ENCODE data around the gene ZMIZ1.
"Not testable (repeated sequence)": the region's sequence is repeated elsewhere in the genome, so short reads cannot be mapped to it uniquely, and the experiment has no call there.

ZMIZ1 gene

GRCh38 chr10:79029478-79030390, 39.0 kb upstream of the ZMIZ1 start:
- DNase-seq (ENCODE audit: low read depth, low spot score) = no peak

DNA sequence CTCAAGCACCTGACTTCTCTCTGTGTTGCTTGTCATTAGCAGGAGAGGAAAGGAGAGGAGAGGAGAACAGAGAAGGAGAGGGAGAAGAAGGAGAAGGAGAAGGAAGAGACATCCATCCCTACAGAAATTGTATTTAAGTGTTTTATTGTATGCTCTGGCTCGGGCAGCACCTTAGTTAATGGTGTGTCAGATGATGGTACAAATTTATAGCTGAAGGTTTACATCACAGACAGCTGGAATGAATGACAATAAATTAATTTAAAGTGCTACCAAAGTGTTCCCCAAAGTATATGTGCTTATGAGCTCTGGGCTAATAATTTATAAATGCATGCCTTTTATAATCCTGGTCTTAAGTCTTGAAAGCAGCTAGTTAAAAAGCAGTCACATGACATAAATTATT, 38.1 kb upstream of the ZMIZ1 start:
- no peak for DNase-seq (ENCODE audit: low read depth, low spot score)

- DNase-seq (ENCODE audit: low read depth, low spot score) = no peak
These were observed 37.0 kb upstream of the ZMIZ1 start for GRCh38 chr10:79031723-79032122.

- no peak for DNase-seq (ENCODE audit: low read depth, low spot score)
These were observed 34.4 kb upstream of the ZMIZ1 start for GRCh38 chr10:79034271-79034876.

DNA sequence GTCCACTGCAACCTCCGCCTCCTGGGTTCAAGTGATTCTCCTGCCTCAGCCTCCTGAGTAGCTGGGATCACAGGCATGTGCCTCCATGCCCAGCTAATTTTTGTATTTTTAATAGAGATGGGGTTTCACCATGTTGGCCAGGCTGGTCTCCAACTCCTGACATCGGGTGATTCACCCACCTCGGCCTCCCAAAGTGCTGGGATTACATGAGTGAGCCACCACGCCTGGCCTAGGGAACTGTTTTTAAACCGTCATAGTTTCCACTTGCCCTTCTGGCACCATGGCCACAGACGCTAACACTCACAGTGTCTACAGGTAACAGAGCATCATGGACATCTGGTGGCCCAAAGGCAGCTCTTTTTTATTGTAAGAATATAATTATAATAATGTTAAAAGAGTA, 32.4 kb upstream of the ZMIZ1 start:
- DNase-seq (ENCODE audit: low read depth, low spot score) = not testable (repeated sequence)

DNA sequence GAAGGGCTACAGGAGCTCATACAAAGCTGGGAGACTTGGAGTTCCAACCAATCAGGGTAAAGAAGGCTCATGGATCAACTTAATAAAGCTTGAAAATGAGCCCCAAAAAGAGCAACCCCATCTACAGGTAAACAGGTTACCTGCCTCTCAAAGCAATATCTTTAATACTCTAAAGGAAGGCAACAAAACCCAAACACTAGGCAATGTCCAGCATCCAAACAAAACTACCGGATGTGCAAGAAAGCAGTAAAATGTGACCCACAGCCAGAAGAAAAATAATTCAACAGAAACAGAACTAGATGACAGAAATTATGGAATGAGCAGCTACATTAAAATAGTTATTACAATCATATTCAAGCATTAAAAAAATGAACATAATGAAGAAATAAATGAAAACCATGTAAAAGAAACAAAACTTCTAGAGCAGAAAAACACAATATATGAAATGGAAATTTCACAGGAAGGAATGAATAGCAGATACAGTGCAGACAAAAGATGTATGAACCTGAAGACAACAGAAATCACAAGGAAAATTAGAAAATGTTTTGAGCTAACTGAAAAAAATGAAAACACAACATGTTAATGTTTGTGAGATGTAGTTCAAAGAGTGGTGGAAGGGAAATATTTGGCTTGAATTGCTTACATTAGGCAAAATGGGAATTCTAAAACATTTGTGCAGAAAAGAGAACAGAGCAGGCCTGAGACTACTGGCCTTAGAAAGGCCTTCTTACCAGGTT, 30.5 kb upstream of the ZMIZ1 start:
- DNase-seq (ENCODE audit: low read depth, low spot score) = no peak

GRCh38 chr10:79038841-79039201, 29.9 kb upstream of the ZMIZ1 start:
- DNase-seq (ENCODE audit: low read depth, low spot score) = no peak

GRCh38 chr10:79042639-79043411, 25.9 kb upstream of the ZMIZ1 start:
- DNase-seq (ENCODE audit: low read depth, low spot score) = no peak

GRCh38 chr10:79044036-79044632, 24.6 kb upstream of the ZMIZ1 start:
- no peak for DNase-seq (ENCODE audit: low read depth, low spot score)

DNA sequence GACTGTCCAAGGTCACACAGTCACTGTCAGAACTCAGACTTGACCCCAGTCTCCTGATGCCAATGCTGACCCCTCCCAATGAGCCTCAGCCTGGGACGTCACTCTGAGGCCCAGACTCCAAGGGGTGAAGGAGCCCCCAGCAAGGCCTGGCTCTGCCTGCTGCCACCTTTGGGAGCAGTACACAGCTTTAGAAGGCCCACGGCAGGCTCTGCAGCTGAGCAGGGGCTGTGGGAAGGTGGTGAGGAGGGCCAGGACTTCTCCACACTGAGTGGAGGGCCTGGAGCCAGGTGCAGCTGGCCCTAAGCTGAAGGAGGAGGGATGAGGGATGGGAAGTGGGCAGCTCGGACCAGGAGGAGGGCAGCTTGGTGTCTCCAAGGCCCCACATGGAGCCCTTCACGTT, 23.9 kb upstream of the ZMIZ1 start:
- DNase-seq (ENCODE audit: low read depth, low spot score) = no peak

- DNase-seq (ENCODE audit: low read depth, low spot score) = no peak
These were observed 23.1 kb upstream of the ZMIZ1 start for GRCh38 chr10:79045566-79046175.

DNA sequence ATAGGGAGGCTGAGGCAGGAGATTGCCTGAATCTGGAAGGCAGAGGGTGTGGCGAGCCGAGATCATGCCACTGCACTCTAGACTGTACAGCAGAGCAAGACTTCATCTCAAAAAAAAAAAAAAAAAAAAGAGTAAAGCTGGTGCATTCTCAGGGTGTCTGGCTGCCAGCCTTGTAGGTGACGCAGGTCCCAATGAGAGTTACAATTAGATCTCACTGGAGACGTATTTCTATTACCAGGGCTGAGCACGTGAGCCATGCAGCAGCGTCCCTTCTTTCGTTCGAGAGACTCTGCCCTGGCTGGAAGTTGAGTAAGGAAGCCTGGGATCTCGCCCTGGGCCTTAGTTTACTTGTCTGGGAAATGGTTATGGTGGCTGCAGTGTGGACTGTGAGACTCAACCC, 22.4 kb upstream of the ZMIZ1 start:
- no peak for DNase-seq (ENCODE audit: low read depth, low spot score)

GRCh38 chr10:79046741-79047583, 21.8 kb upstream of the ZMIZ1 start:
- no peak for DNase-seq (ENCODE audit: low read depth, low spot score)

DNA sequence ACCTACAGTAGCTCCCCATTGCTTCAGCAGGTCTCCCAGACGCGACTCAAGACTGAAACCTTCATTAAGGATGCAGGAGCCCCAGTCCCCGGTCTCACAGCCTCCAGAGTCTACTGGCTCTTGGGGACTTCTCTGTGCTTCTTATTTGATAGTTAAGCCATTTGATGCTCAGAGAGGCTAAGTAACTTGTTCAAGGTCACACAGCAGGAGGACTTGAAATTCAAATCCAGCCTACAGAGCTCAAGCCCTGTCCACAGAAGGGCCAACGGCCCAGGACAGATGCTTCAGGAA, 21.2 kb upstream of the ZMIZ1 start:
- no peak for DNase-seq (ENCODE audit: low read depth, low spot score)

DNA sequence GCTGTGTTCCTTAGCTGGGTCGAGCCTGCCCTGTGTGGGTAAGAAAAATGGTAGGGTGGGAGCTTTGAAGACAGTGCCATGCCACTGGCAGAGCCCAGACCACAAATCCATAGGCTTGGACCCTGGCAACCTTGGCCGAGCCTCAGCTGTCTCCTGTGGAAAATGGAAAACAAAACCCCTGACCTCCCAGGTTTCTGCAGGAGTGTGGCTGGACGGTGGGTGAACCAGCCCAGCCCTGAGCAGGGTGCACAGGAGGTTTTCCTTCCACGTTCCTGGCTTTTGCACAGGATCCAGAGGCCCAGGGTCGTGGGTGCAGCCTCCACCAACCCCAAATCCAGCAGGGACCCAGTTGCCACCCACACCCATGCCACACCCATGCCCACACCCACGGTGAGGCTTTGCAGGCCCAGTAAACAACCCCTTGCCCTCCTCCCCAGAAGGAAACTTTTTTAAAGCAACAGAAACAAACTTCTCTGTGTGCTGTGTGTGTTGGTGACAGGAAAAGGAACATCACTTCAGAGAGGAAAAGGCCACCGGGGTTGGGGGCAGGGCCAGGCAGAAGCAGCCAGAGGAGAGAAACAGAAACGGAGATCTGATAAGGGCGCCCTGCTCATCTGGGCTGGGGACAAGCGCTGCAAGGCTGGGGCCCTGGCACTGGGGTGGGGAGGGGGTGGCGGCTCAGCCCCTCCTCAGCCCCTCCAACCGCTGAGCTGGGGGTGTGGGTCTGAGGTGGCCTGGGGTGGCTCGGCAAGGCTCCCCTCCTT, 20.7 kb upstream of the ZMIZ1 start:
- DNase-seq (ENCODE audit: low read depth, low spot score) = no peak

GRCh38 chr10:79048639-79049550, 19.9 kb upstream of the ZMIZ1 start:
- DNase-seq (ENCODE audit: low read depth, low spot score) = no peak

DNA sequence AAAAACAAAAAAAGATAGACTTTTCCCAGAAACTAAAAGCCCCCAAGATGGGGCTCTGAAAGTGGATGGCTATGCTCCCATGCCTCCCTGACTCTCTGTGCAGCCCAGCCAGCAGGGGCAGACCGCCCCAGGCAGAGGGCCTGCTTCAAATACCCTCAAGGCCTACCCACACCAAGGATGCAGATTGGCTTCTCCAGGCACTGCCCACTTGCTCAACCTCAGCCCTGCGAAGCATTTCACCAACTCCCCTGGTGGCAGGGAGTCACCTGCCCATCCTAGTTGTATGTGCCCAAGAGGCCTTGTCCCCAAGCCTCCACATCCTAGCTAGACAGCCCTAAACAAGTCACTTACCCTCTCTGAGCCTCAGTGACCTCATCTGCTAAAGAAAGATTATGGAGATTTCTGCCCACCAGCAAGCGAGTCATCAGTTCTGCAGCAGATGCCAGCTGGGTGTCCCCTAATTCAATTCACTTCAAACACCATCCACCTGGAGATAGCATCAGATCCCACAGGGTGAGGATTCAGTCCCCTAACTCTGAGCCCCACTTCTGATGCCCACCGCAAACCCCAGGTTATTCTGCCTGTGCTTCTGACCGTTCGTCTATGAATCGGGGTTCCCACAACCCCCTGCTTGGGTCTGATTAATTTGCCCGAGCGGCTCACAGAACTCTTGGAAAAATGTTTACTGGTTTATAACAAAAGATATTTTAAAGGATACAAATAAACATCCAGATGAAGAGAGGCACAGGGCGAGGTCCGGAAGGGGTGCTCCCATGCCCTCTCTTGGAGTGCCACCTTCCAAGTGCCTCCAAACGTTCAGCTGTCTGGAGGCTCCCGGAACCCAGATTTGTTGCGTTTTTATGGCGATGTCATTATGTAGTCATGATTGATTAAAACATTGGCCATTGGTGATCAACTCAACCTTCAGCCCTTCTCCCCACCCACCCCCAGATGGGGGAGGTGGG, 18.6 kb upstream of the ZMIZ1 start:
- no peak for DNase-seq (ENCODE audit: low read depth, low spot score)
